ENCODE data around the gene POU6F2.
"Not testable (repeated sequence)": the region's sequence is repeated elsewhere in the genome, so short reads cannot be mapped to it uniquely, and the experiment has no call there.

The POU6F2 gene

GRCh38 chr7:39002755-39003154, 25.0 kb downstream of the POU6F2 start:
- DNase-seq = no peak

DNA sequence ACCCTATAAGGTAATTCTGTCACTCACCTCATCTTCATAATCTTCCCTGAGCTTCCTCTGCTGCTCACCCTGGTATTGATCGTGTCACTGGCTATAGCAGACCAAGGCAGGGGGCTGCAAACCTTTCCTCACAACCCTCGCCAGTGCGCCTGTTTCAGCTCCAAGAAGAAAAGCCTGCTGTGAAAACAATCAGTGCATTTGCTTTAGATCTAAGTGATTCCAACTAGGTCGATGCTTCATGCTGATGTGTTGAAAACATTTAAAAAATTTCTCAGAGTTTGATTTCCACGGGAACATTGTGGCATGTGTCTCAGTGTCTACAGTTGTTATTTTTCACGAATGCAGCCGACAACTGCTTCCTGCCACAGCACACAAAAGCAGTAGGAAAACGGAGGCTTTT, 27.3 kb downstream of the POU6F2 start:
- no peak for DNase-seq

GRCh38 chr7:39005461-39005860, 27.8 kb downstream of the POU6F2 start:
- no peak for DNase-seq

DNA sequence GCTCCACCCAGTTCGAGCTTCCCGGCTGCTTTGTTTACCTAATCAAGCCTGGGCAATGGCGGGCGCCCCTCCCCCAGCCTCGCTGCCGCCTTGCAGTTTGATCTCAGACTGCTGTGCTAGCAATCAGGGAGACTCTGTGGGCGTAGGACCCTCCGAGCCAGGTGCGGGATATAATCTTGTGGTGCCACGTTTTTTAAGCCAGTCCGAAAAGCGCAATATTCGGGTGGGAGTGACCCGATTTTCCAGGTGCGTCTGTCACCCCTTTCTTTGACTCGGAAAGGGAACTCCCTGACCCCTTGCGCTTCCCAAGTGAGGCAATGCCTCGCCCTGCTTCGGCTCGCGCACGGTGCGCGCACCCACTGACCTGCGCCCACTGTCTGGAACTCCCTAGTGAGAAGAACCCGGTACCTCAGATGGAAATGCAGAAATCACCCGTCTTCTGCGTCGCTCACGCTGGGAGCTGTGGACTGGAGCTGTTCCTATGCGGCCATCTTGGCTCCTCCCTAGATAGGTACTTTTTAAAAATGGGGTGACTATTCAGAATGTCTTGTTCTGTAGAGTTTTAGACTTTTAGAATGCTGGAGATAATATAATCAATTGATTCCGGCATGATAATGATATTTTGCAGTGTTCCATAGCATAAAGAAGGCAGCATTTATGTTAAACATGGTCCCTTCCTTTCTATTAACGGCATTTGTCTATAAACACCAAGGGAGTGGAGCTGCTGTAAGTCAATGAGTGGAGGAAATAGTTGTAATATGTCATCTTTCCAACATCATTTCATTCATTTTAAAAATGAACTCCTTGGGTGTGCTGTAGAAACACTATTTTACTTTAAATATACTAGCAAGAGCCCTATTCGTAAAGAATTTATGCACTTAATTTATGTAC, 35.6 kb downstream of the POU6F2 start:
- not testable (repeated sequence) for DNase-seq

- DNase-seq = no peak
These were observed 38.9 kb downstream of the POU6F2 start for GRCh38 chr7:39016609-39017008.

- no peak for DNase-seq
These were observed 39.7 kb downstream of the POU6F2 start for GRCh38 chr7:39017369-39017915.

- DNase-seq = no peak
These were observed 45.1 kb downstream of the POU6F2 start for GRCh38 chr7:39022796-39023195.

DNA sequence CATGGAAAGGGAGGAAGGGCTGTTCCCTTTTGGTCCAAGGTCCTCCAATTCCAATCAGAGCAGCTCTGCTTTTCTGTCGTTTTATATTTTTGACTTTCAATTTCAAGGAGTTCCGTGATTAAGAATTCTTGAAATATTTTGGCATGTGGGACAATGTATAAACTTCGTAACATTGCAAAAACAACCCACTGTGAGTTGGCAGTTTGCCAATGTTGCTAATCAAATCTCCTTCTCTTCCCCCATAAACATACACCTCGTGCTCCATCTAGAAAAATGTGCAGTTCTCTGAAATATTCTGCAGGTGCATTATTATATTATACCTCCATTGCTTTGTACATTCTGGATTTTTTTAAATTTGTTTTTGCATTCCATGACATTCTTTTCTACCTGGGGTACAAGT, 49.8 kb downstream of the POU6F2 start:
- DNase-seq = no peak

DNA sequence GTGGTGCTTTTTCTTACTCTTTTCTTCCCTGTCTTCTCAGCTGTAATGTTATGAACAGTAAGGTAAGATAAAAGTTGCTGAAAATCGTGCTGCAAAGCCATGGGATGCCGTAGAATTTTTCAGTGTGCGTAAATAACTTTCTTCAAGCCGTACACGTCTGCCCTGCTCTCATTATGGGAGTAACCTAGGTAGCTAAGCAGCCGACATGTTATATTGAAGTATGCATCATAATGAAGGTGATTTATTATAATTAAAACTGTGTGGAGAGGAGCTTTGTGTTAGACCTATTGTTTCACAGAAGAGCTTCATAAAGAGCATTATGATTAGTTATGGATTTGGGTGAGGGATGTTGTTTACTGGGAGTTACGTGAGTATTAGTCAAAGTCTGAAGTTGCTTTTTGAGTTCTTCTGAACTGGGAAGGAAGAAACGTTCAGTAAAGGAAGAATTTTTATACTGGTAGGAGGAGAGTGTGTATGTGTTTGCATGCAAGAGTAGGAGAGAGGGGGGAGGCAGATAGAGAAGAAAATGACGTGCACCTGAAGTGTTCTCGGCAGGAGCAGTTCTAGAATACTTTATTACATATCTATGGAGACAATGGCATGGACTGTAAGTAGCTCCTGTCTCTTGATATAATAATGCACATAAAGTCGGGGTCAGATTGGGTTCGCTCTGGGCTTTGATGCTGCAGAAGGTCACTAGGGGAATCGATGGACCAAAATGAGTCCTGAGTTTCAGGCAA, 56.3 kb downstream of the POU6F2 start:
- DNase-seq = no peak

- no peak for DNase-seq
These were observed 57.4 kb downstream of the POU6F2 start for GRCh38 chr7:39035156-39035555.

- no peak for DNase-seq
These were observed 58.2 kb downstream of the POU6F2 start for GRCh38 chr7:39035903-39036302.

DNA sequence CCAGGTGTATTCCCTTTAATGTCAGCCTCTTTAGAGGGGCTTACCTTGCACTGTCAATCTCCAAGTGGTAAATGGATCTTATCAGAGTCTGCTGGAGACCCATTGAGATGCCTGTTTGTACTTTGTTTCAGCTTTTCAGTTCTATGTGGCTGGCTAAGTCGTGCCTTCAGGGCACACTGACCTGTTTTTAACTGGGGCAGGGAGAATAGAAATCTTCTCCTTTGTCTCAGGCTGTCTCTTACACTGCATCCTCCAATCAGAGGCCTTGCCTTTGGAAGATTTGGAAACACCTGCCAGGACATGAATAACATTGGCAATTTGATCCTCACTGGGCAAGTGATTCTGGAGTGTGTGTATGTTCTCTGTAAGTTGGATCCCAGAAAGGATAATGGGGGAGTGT, 65.0 kb downstream of the POU6F2 start:
- no peak for DNase-seq

DNA sequence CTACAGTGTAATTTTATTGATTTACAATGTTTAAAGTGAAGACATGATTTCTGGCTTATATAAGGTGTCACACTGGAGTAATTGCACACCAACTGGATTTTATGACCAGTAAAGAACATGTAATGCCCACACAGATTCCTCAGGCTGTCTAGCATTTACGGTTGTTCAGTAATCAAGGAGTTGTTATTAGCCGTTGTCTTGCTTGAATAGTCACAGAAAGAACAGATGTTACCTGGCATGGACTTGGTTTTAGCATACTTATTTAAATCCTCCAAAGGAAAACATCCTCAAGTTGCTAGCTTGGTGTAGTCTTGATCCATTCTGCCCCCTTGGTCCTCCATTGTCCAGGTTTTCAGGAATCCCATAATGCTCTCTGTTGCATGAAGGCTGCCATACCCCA, 65.8 kb downstream of the POU6F2 start:
- no peak for DNase-seq

DNA sequence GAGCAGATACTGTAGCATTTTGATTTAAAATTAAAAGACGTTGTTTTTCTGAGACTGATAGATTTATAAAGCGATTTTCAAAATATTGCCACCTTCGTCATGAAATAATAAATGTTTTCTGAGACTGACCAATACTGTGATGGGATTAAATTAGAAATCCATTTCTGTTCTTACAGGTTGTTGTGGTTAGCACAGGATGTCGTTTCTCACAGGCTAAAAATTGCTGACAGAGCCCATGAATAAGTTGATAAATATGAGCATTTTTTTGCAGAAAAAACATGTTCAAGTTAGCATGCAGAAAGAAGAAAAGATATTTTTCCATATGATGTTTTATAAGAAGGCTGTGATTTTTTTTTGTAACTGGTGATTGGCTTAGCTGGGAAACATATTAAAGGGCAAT, 66.8 kb downstream of the POU6F2 start:
- DNase-seq = no peak

GRCh38 chr7:39045231-39045630, 67.5 kb downstream of the POU6F2 start:
- no peak for DNase-seq

DNA sequence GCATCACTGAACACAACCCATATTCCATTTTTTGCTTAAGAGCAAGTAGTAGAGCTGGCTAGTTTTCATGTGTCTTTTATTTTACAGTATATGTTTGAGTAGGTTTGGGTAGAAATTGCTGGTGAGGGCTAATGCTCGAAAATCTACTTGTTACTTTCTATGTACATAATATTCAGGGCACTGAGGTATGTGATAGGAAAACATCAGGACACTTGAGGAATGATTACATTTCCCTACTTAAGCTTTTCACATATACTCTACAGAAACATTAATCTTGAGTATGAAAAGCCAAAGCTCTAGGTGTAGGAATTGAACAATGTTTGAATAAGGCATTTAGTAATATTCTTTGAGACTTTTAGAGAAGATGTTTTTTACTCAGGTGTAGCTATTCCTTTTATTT, 73.6 kb downstream of the POU6F2 start:
- no peak for DNase-seq

DNA sequence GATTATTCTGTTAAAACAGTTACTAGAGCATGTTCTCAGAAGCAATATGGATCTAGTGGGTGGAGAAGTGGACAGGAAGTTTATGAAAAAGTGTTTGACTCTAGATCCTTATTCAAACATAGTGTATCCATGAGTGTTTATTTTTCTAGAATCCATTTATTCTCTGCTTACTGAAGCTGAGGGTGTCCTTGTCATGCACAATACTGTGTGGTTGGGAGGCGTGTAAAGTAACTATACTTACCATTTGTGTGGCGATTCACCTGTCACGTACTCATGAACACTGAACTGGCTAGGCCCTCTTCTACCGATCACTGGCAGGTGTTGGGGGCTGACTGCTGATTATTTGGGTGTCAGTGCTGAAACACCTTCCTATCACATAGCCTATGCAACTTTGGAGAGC, 74.0 kb downstream of the POU6F2 start:
- DNase-seq = no peak

- no peak for DNase-seq
These were observed 77.0 kb downstream of the POU6F2 start for GRCh38 chr7:39054731-39055130.

DNA sequence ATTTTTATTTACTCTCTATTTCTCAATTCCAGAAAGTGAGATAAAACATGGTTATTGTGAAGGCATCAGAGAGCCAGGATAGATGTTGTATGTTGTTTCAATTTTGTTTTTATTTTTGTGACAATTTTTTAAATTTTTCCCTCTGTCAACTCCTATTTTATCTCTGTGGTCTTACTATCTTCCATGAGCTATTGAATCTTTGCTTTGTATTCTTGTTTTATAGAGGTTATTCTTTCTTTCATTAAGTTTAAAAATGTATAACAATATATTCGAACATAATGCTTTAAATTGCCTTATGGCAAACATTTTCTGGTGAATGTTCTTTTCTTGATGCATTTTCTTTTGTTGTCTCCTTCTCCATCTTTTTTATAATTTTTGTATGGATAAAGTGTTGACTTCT, 78.4 kb downstream of the POU6F2 start:
- no peak for DNase-seq

GRCh38 chr7:39062811-39063210, 85.1 kb downstream of the POU6F2 start:
- no peak for DNase-seq

- DNase-seq = no peak
These were observed 91.3 kb downstream of the POU6F2 start for GRCh38 chr7:39069031-39069430.

GRCh38 chr7:39069896-39070881, 92.5 kb downstream of the POU6F2 start:
- DNase-seq = no peak

DNA sequence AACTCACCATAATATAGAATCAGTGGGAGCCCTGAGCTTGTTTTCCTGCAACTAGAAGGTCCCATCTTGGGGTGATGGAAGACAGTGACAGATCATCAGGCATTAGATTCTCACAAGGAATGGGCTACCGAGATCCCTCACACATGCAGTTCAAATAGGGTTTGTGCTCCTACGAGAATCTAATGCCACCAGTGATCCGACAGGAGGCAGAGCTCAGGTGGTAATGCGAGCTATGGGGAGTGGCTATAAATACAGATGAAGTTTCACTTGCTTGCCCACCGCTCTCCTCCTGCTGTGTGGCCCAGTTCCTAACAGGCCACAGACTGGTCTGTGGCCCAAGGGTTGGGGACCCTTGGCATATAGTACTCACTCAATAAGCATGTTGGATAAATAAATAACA, 93.4 kb downstream of the POU6F2 start:
- DNase-seq = no peak
